ENCODE measurements around the gene C1QTNF7.

GRCh38 chr4:15479913-15480185, 52.0 kb downstream of the C1QTNF7 start:
- TF ChIP-seq EZH2 (IDR thresholded peaks at IDR 0.05; ENCODE audit: insufficient read depth, low read length) = no peak
- no peak for TF ChIP-seq CTCF (IDR thresholded peaks at IDR 0.05; ENCODE audit: insufficient read depth, low read depth, low read length)

Data from astrocyte (in vitro differentiated cells and primary cell).